Neuronal stem cell (in vitro differentiated cells): ENCODE results near the gene SKIL.
"Not testable (repeated sequence)": the region's sequence is repeated elsewhere in the genome, so short reads cannot be mapped to it uniquely, and the experiment has no call there.

Experiments used
- DNase-seq: peaks from one replicate; pipeline ENCODE4 v3.0.0-alpha.2; 2013; ENCODE audit warnings: low spot score
- H2AFZ ChIP-seq: one replicate; pipeline ENCODE4 v1.6.1; 2013; ENCODE audit warnings: mild to moderate bottlenecking, low read length, inconsistent platforms
- H2AK5ac ChIP-seq: 2 replicates; pipeline ENCODE4 v1.6.1; 2013; ENCODE audit warnings: low read depth, mild to moderate bottlenecking, inconsistent platforms, low read length, moderate library complexity, mixed read lengths
- H2BK120ac ChIP-seq: 2 replicates; pipeline ENCODE4 v1.6.1; 2013; ENCODE audit warnings: low read depth, mild to moderate bottlenecking, inconsistent platforms, low read length, moderate library complexity, mixed read lengths
- H2BK12ac ChIP-seq: one replicate; pipeline ENCODE4 v1.6.1; 2013; ENCODE audit warnings: low read length, inconsistent platforms
- H2BK15ac ChIP-seq: 2 replicates; pipeline ENCODE4 v1.6.1; 2013; ENCODE audit warnings: mild to moderate bottlenecking, low read length, inconsistent platforms, mixed read lengths
- H2BK5ac ChIP-seq: one replicate; pipeline ENCODE4 v1.6.1; 2013; ENCODE audit warnings: inconsistent platforms, mild to moderate bottlenecking, low read length, moderate library complexity
- H3K14ac ChIP-seq: one replicate; pipeline ENCODE4 v1.6.1; 2013; ENCODE audit warnings: low read length, inconsistent platforms
- H3K18ac ChIP-seq: 2 replicates; pipeline ENCODE4 v1.6.1; 2013; ENCODE audit warnings: low read length, inconsistent platforms
- H3K23ac ChIP-seq: 2 replicates; pipeline ENCODE4 v1.6.1; 2013; ENCODE audit warnings: low read depth, mild to moderate bottlenecking, mixed read lengths, low read length, inconsistent platforms; ENCODE audit not compliant: poor library complexity
- H3K27ac ChIP-seq: replicated peaks from 3 replicates; pipeline ENCODE4 v1.5.1; 2013; ENCODE audit warnings: low read length, inconsistent platforms
- H3K27me3 ChIP-seq, 3 experiments: 2 replicates each; pipeline ENCODE4 v1.6.1; 2013; ENCODE audit warnings: low read length in 3 of 3, mild to moderate bottlenecking in 2 of 3, inconsistent platforms in 1 of 3, low read depth in 1 of 3, mixed read lengths in 1 of 3, moderate library complexity in 1 of 3; ENCODE audit not compliant: control insufficient read depth in 3 of 3, insufficient read depth in 3 of 3
- H3K36me3 ChIP-seq, 2 donors: replicated peaks in 1 of 2; 2 replicates each; pipeline ENCODE4 v1.6.1; 2013; ENCODE audit warnings: low read length in 2 of 2; ENCODE audit not compliant: control insufficient read depth in 2 of 2, insufficient read depth in 2 of 2
- H3K4ac ChIP-seq: 2 replicates; pipeline ENCODE4 v1.6.1; 2013; ENCODE audit warnings: inconsistent platforms, mild to moderate bottlenecking, low read length, moderate library complexity
- H3K4me1 ChIP-seq, 2 donors: 1 replicate in 1 of 2; 2 replicates in 1 of 2; pipeline ENCODE4 v1.6.1; 2013; ENCODE audit warnings: low read length in 2 of 2, low read depth in 1 of 2; ENCODE audit not compliant: control insufficient read depth in 2 of 2, insufficient read depth in 1 of 2
- H3K4me2 ChIP-seq: one replicate; pipeline ENCODE4 v1.6.1; 2013; ENCODE audit warnings: mild to moderate bottlenecking, low read length, inconsistent platforms; ENCODE audit not compliant: insufficient read depth, poor library complexity, severe bottlenecking
- H3K4me3 ChIP-seq, 2 donors: 2 replicates each; pipeline ENCODE4 v1.5.1; 2013; ENCODE audit warnings: low read length in 2 of 2, mild to moderate bottlenecking in 2 of 2, inconsistent platforms in 1 of 2, moderate library complexity in 1 of 2
- H3K79me1 ChIP-seq: one replicate; pipeline ENCODE4 v1.6.1; 2013; ENCODE audit warnings: low read depth, mild to moderate bottlenecking, inconsistent platforms, low read length, moderate library complexity
- H3K9ac ChIP-seq: one replicate; pipeline ENCODE4 v1.6.1; 2013; ENCODE audit warnings: mild to moderate bottlenecking, low read depth, low read length, inconsistent platforms; ENCODE audit not compliant: poor library complexity
- H3K9me3 ChIP-seq, 2 donors: replicated peaks in 1 of 2; 2 replicates each; pipeline versions ENCODE3 to v1.6.1; 2013; ENCODE audit warnings: low read length in 2 of 2, mild to moderate bottlenecking in 2 of 2, inconsistent platforms in 1 of 2, low read depth in 1 of 2, mixed read lengths in 1 of 2, moderate library complexity in 1 of 2; ENCODE audit not compliant: control insufficient read depth in 2 of 2, insufficient read depth in 1 of 2
- H4K8ac ChIP-seq: one replicate; pipeline ENCODE4 v1.6.1; 2013; ENCODE audit warnings: low read depth, mild to moderate bottlenecking, inconsistent platforms, low read length, moderate library complexity
- H4K91ac ChIP-seq: one replicate; pipeline ENCODE4 v1.6.1; 2013; ENCODE audit warnings: low read length, low read depth, mild to moderate bottlenecking, inconsistent platforms; ENCODE audit not compliant: poor library complexity
- WGBS, 2 donors: extraction: QIAGEN DNeasy Blood & Tissue Kit; methylation state at CpG; one replicate each; pipeline ENCODE4 v1.1.7; 2013; ENCODE audit warnings: missing lambda C conversion rate in 2 of 2, mixed read lengths in 1 of 2; ENCODE audit not compliant: insufficient read length in 2 of 2, insufficient replicate concordance in 1 of 2; ENCODE audit errors: extremely low coverage in 2 of 2; 5-methylcytosine and 5-hydroxymethylcytosine counted together

Gene SKIL

GRCh38 chr3:170327040-170327808 is 30.3 kb upstream of the SKIL start:
- H2AK5ac ChIP-seq: no peak overlapping the region
- H3K27me3 ChIP-seq: no peaks in the 10 kb centered on the region
- H3K36me3 ChIP-seq: no peaks in the 10 kb centered on the region
- no peak overlapping the region for H3K27ac ChIP-seq
- peaks cover 3 to 15% of the 10 kb centered on the region in 2 donors for H3K9me3 ChIP-seq
- peak overlapping the region in 1 of 2 donors; percentile 12 for H3K4me3 ChIP-seq
- no peak overlapping the region for H2BK12ac ChIP-seq
- H2AFZ ChIP-seq: no peak overlapping the region
- H2BK15ac ChIP-seq: no peak overlapping the region
- no peak overlapping the region for H2BK120ac ChIP-seq
- H3K79me1 ChIP-seq: no peaks in the 10 kb centered on the region
- no CpG with 5 or more reads among the region's 24 CpGs for WGBS, 2 donors
- no peak overlapping the region for H4K91ac ChIP-seq
- H3K4me1 ChIP-seq: peaks cover 1 to 12% of the 10 kb centered on the region in 2 donors
- H3K9ac ChIP-seq: no peak overlapping the region
- H3K18ac ChIP-seq: peak overlapping the region; percentile 13
- no peak overlapping the region for H2BK5ac ChIP-seq
- no peak for DNase-seq
- peak overlapping the region; percentile 47 for H3K23ac ChIP-seq
- no peak overlapping the region for H3K4ac ChIP-seq
- peak overlapping the region; percentile 43 for H4K8ac ChIP-seq
- no peak overlapping the region for H3K14ac ChIP-seq
- H3K4me2 ChIP-seq: no peak overlapping the region

- H3K9ac ChIP-seq, H2AFZ ChIP-seq, H3K4ac ChIP-seq, H2BK120ac ChIP-seq, H2BK12ac ChIP-seq, H2AK5ac ChIP-seq, H2BK15ac ChIP-seq, H3K79me1 ChIP-seq, H3K4me2 ChIP-seq, H3K27ac ChIP-seq, DNase-seq, H3K36me3 ChIP-seq, H2BK5ac ChIP-seq, H3K27me3 ChIP-seq, H3K23ac ChIP-seq, H3K14ac ChIP-seq, H3K4me3 ChIP-seq, H4K91ac ChIP-seq, H3K4me1 ChIP-seq: not testable (repeated sequence)
- no CpG with 5 or more reads among the region's 7 CpGs for WGBS, 2 donors
- Histone ChIP-seq H3K9me3 (peaks cover 3 to 15% of the 10 kb centered on the region in 2 donors), H3K18ac (peak overlapping the region; percentile 13), H4K8ac (peak overlapping the region; percentile 43)
Observed at GRCh38 chr3:170327868-170328548, 29.5 kb upstream of the SKIL start.

GRCh38 chr3:170330366-170330765 is 27.1 kb upstream of the SKIL start:
- no peaks in the 10 kb centered on the region for H3K79me1 ChIP-seq
- H3K18ac ChIP-seq: no peak overlapping the region
- no peak overlapping the region for H2AK5ac ChIP-seq
- H3K23ac ChIP-seq: no peak overlapping the region
- H3K36me3 ChIP-seq: no peaks in the 10 kb centered on the region
- no CpG with 5 or more reads among the region's 5 CpGs for whole genome bisulfite sequencing, 2 donors
- H3K4me3 ChIP-seq: no peak overlapping the region
- H3K4ac ChIP-seq: no peak overlapping the region
- H4K91ac ChIP-seq: no peak overlapping the region
- H3K14ac ChIP-seq: no peak overlapping the region
- no peak overlapping the region for H2AFZ ChIP-seq
- no peak overlapping the region for H3K27ac ChIP-seq
- no peak overlapping the region for H2BK120ac ChIP-seq
- no peaks in the 10 kb centered on the region for H3K27me3 ChIP-seq
- no peak for DNase-seq
- no peak overlapping the region for H3K4me2 ChIP-seq
- no peak overlapping the region for H2BK15ac ChIP-seq
- H3K9me3 ChIP-seq: peaks cover 3 to 14% of the 10 kb centered on the region in 2 donors
- H3K9ac ChIP-seq: no peak overlapping the region
- H2BK5ac ChIP-seq: no peak overlapping the region
- H2BK12ac ChIP-seq: no peak overlapping the region
- H4K8ac ChIP-seq: no peak overlapping the region
- H3K4me1 ChIP-seq: peaks cover 1 to 4% of the 10 kb centered on the region in 2 donors

- Histone ChIP-seq H2BK15ac (no peak overlapping the region), H3K27ac (no peak overlapping the region), H3K4me1 (peaks cover 1 to 4% of the 10 kb centered on the region in 2 donors), H3K9ac (no peak overlapping the region), H4K91ac (no peak overlapping the region), H3K4me2 (no peak overlapping the region), H2AK5ac (no peak overlapping the region), H3K4ac (no peak overlapping the region), H3K9me3 (peaks cover 3 to 14% of the 10 kb centered on the region in 2 donors), H4K8ac (no peak overlapping the region), H3K4me3 (no peak overlapping the region), H2BK120ac (no peak overlapping the region), H3K14ac (no peak overlapping the region), H2AFZ (no peak overlapping the region), H3K36me3 (no peaks in the 10 kb centered on the region), H3K18ac (no peak overlapping the region), H2BK12ac (no peak overlapping the region), H2BK5ac (no peak overlapping the region), H3K79me1 (no peaks in the 10 kb centered on the region), H3K23ac (no peak overlapping the region), H3K27me3 (no peaks in the 10 kb centered on the region)
- DNase-seq: no peak
- no CpG with 5 or more reads among the region's 4 CpGs for WGBS, 2 donors
Observed at GRCh38 chr3:170331143-170331542, 26.4 kb upstream of the SKIL start.
